ENCODE results near the gene PDZRN4.

DNA sequence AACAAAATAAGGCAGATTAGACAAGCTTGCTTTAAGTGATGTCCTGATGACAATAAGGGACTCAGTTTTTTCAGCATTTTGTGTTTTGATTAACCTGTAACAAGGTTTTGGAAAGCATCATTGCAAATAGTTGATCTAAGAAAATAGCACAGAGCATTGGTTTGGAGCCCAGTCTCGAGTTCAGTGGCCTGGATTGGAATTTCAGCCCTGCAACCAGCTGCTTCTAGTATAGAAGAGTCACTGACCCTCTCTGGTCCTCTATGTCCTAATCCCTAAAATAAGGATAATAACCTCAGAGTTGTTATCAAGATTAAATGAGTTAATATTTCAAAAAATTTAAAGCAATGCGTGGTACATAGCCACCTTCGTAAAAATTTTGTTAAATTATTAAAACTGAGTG is 25.5 kb downstream of the PDZRN4 start:
- TF ChIP-seq, protein P1, sequence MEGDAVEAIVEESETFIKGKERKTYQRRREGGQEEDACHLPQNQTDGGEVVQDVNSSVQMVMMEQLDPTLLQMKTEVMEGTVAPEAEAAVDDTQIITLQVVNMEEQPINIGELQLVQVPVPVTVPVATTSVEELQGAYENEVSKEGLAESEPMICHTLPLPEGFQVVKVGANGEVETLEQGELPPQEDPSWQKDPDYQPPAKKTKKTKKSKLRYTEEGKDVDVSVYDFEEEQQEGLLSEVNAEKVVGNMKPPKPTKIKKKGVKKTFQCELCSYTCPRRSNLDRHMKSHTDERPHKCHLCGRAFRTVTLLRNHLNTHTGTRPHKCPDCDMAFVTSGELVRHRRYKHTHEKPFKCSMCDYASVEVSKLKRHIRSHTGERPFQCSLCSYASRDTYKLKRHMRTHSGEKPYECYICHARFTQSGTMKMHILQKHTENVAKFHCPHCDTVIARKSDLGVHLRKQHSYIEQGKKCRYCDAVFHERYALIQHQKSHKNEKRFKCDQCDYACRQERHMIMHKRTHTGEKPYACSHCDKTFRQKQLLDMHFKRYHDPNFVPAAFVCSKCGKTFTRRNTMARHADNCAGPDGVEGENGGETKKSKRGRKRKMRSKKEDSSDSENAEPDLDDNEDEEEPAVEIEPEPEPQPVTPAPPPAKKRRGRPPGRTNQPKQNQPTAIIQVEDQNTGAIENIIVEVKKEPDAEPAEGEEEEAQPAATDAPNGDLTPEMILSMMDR (IDR thresholded peaks at IDR 0.05) = no peak
- no peak for TF ChIP-seq POLR2A (IDR thresholded peaks at IDR 0.05)

Measured in adrenal gland (tissue), 5 donors.